Adrenal gland (tissue), 12 donors: ENCODE measurements around the gene TMEM259. TPM values are rescaled to one million over a fixed set of nuclear protein-coding genes. Genes with fewer than 3 reads are reported as not detected.

Experiments
- DNase-seq, 7 donors: peaks; one replicate each; pipeline ENCODE4 v3.0.0-alpha.2; 2019 to 2020
- H3K27ac ChIP-seq, 5 donors: fragments of 200-600 bp; sonication (generic) in 4 of 5; 1 replicate in 3 of 5; 2 replicates in 2 of 5; pipeline versions ENCODE4 v1.5.1 to v1.8.0; 2016 to 2020; ENCODE audit warnings: mild to moderate bottlenecking in 1 of 5
- H3K27me3 ChIP-seq: fragments of 200-600 bp; 2 replicates; pipeline ENCODE4 v1.8.0; 2021
- H3K36me3 ChIP-seq, 2 donors: fragments of 200-600 bp; replicated peaks in 1 of 2; 1 replicate in 1 of 2; 2 replicates in 1 of 2; pipeline versions ENCODE4 v1.5.1 to v1.8.0; 2018 to 2022
- H3K4me1 ChIP-seq, 2 donors: fragments of 200-600 bp; replicated peaks in 1 of 2; 1 replicate in 1 of 2; 2 replicates in 1 of 2; pipeline versions ENCODE4 v1.5.1 to v1.8.0; 2018 to 2021
- H3K4me3 ChIP-seq, 4 donors: fragments of 200-600 bp; sonication (generic) in 3 of 4; one replicate each; pipeline ENCODE4 v1.5.1; 2016 to 2018
- H3K9me3 ChIP-seq, 3 donors: fragments of 200-600 bp; sonication (generic) in 1 of 3; replicated peaks in 1 of 3; 1 replicate in 2 of 3; 2 replicates in 1 of 3; pipeline versions ENCODE4 v1.5.1 to v1.8.0; 2016 to 2021
- POLR2A ChIP-seq, 2 donors: fragments of 450-650 bp; IDR thresholded peaks; one replicate each; pipeline ENCODE4 v1.6.1; 2017; ENCODE audit warnings: antibody characterized with exemption in 2 of 2, mild to moderate bottlenecking in 2 of 2, moderate library complexity in 1 of 2
- WGBS, 4 donors: extraction: QIAGEN DNeasy Blood & Tissue Kit in 2 of 4; methylation state at CpG; one replicate each; pipeline versions ENCODE4 v1.1.5 to v1.1.7; 2013 to 2017; 5-methylcytosine and 5-hydroxymethylcytosine counted together
- intact Hi-C, 2 donors: fragments of 100-400 bp; cut with DNase I; formaldehyde crosslinking; loops; one replicate each; pipeline versions ENCODE4 v1.14.1 to v1.15.0; 2022 to 2023
- polyA plus RNA-seq, 3 donors: library from polyadenylated mRNA; stranded (reverse); fragments of 200-250 nt in 2 of 3; fragments of 350-450 nt in 1 of 3; fragmentation: Illumina TruSeq in 1 of 3; extraction: RNeasy Lipid Tissue Mini Kit (QIAGEN cat#74804) in 1 of 3; gene quantifications; one replicate each; pipeline ENCODE4 v1.2.3, GENCODE V29; 2013 to 2014
- total RNA-seq, 9 donors: library from RNA; depleted of rRNA in 4 of 9; stranded (reverse); fragments of >200 nt in 4 of 9; fragments of 120-200 nt in 1 of 9; fragmentation: NEBNext Ultra II Directional in 1 of 9; extraction: Animal tissue kit (Norgen Biotek cat#: 25700) in 1 of 9; gene quantifications; one replicate each; pipeline versions ENCODE4 v1.1.0 to v1.2.4, GENCODE V29; 2013 to 2023
- TF ChIP-seq, protein P1 (sequence below), 6 experiments: fragments of 450-650 bp in 4 of 6; fragments of 200-600 bp in 2 of 6; sonication (generic) in 1 of 6; IDR thresholded peaks; 1 replicate in 5 of 6; 2 replicates in 1 of 6; pipeline versions ENCODE4 v1.5.1 to v1.8.0; 2016 to 2021; ENCODE audit warnings: antibody characterized with exemption in 6 of 6, mild to moderate bottlenecking in 2 of 6, moderate library complexity in 1 of 6
- donor health status: healthy with polysubstance abuse.
- donor health status: Bipolar disorder and iron deficiency.
- donor health status: DM: yes; HTN: yes; CAD: no.
- donor health status: DM: no; HTN: no; CAD: no.
- donor health status: DM: no; HTN: no; CAD: no.
- donor health status: DM: yes; HTN: yes; CAD: no.

TMEM259 gene
- total and polyA plus RNA-seq, 12 donors = 79.4 to 743 (median 202) TPM

GRCh38 chr19:971795-972194, 49.1 kb downstream of the TMEM259 start:
- TF ChIP-seq POLR2A (IDR thresholded peaks at IDR 0.05) = no peak
- TF ChIP-seq, protein P1, sequence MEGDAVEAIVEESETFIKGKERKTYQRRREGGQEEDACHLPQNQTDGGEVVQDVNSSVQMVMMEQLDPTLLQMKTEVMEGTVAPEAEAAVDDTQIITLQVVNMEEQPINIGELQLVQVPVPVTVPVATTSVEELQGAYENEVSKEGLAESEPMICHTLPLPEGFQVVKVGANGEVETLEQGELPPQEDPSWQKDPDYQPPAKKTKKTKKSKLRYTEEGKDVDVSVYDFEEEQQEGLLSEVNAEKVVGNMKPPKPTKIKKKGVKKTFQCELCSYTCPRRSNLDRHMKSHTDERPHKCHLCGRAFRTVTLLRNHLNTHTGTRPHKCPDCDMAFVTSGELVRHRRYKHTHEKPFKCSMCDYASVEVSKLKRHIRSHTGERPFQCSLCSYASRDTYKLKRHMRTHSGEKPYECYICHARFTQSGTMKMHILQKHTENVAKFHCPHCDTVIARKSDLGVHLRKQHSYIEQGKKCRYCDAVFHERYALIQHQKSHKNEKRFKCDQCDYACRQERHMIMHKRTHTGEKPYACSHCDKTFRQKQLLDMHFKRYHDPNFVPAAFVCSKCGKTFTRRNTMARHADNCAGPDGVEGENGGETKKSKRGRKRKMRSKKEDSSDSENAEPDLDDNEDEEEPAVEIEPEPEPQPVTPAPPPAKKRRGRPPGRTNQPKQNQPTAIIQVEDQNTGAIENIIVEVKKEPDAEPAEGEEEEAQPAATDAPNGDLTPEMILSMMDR (IDR thresholded peaks at IDR 0.05) = no peak
- Histone ChIP-seq H3K36me3 (peaks cover 0 to 41% of the 10 kb centered on the region in 2 donors), H3K4me3 (no peak overlapping the region), H3K27me3 (no peaks in the 10 kb centered on the region), H3K9me3 (no peaks in the 10 kb centered on the region), H3K4me1 (no peaks in the 10 kb centered on the region), H3K27ac (no peak overlapping the region)
- intact Hi-C loops = loop anchor here in 1 of 2 donors (10.0 kb wide), 1 partner anchor 207 kb away; no protein-coding TSS in a partner anchor
- 93 to 96% (median 94%) methylated on average over 24 of the region's 24 CpGs for WGBS, 4 donors
- no peak for DNase-seq

DNA sequence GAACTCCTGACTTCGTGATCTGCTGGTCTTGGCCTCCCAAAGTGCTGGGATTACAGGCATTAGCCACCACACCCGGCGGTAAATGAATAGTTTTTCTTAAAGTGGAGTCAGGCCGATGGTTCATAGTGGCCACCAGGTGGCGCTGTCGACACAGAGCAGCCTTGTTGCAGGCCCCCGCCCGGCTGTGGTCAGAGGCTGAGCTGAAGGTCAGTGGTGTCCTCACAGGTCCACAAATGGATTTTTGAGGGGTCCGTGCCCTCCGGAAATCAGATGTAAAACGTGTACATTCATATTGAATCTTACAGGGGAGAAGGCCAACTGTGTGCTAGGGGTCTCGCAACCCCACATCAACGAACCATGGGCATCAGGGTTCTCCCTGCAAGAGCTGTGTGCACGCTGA, 50.2 kb downstream of the TMEM259 start:
- no peak overlapping the region for H3K27ac ChIP-seq
- H3K4me3 ChIP-seq = no peak overlapping the region
- peaks cover 0 to 46% of the 10 kb centered on the region in 2 donors for H3K36me3 ChIP-seq
- no peak for TF ChIP-seq POLR2A (IDR thresholded peaks at IDR 0.05)
- TF ChIP-seq, protein P1 (IDR thresholded peaks at IDR 0.05) = peak in 4 of 6 experiments; percentile 42 to 49 (median 48)
- intact Hi-C loops = loop anchor here in 1 of 2 donors (10.0 kb wide), 1 partner anchor 206 kb away; no protein-coding TSS in a partner anchor
- no peaks in the 10 kb centered on the region for H3K27me3 ChIP-seq
- no peaks in the 10 kb centered on the region for H3K9me3 ChIP-seq
- DNase-seq = no peak
- 93 to 97% (median 94%) methylated on average over 8 to 14 of the region's 14 CpGs for WGBS, 4 donors
- H3K4me1 ChIP-seq = no peaks in the 10 kb centered on the region

- Histone ChIP-seq H3K27me3 (no peaks in the 10 kb centered on the region), H3K9me3 (no peaks in the 10 kb centered on the region), H3K4me3 (no peak overlapping the region), H3K4me1 (no peaks in the 10 kb centered on the region), H3K27ac (no peak overlapping the region), H3K36me3 (peaks cover 0 to 42% of the 10 kb centered on the region in 2 donors)
- TF ChIP-seq, protein P1 (IDR thresholded peaks at IDR 0.05) = no peak
- no peak for TF ChIP-seq POLR2A (IDR thresholded peaks at IDR 0.05)
- DNase-seq = no peak
- intact Hi-C loops = no loop called here
- WGBS, 4 donors = 82 to 96% (median 92%) methylated on average over 16 to 17 of the region's 17 CpGs
These were observed 54.3 kb downstream of the TMEM259 start for GRCh38 chr19:966485-967088.

GRCh38 chr19:964761-965694, 55.9 kb downstream of the TMEM259 start:
- Histone ChIP-seq H3K9me3 (no peaks in the 10 kb centered on the region), H3K27ac (no peak overlapping the region), H3K27me3 (no peaks in the 10 kb centered on the region), H3K36me3 (peaks cover 0 to 29% of the 10 kb centered on the region in 2 donors), H3K4me1 (no peaks in the 10 kb centered on the region), H3K4me3 (no peak overlapping the region)
- intact Hi-C loops = no loop called here
- no peak for TF ChIP-seq POLR2A (IDR thresholded peaks at IDR 0.05)
- TF ChIP-seq, protein P1 (IDR thresholded peaks at IDR 0.05) = no peak
- WGBS, 4 donors = 95 to 98% (median 97%) methylated on average over 13 to 19 of the region's 19 CpGs
- no peak for DNase-seq
